Hindlimb muscle (tissue), 1 donor: ENCODE data around the gene NRBP1. TPM values are rescaled to one million over a fixed set of nuclear protein-coding genes. Genes with fewer than 3 reads are reported as not detected.

Experiments
- polyA plus RNA-seq: library from polyadenylated mRNA; unstranded; fragments of 120-200 nt; gene quantifications from one replicate; pipeline ENCODE4 v1.2.1, GENCODE V29; 2013; ENCODE audit not compliant: insufficient read length

NRBP1 gene
- polyA plus RNA-seq, 1 donor: 115 TPM

Other genes with a start within 250 kb of the NRBP1 start
- 83.7 TPM for gene ATRAID, start 216.6 kb upstream of the NRBP1 start, polyA plus RNA-seq
- gene SLC5A6, start 216.4 kb upstream of the NRBP1 start, polyA plus RNA-seq: 18.6 TPM
- gene CAD, start 211.3 kb upstream of the NRBP1 start, polyA plus RNA-seq: 28.0 TPM
- 2.8 TPM for gene SLC30A3, start 165.6 kb upstream of the NRBP1 start, polyA plus RNA-seq
- 0.34 TPM for gene DNAJC5G, start 153.2 kb upstream of the NRBP1 start, polyA plus RNA-seq
- gene TRIM54, start 146.2 kb upstream of the NRBP1 start, polyA plus RNA-seq: 128 TPM
- gene UCN, start 120.2 kb upstream of the NRBP1 start, polyA plus RNA-seq: 2.5 TPM
- 46.8 TPM for gene MPV17, start 105.5 kb upstream of the NRBP1 start, polyA plus RNA-seq
- 32.5 TPM for gene GTF3C2, start 71.9 kb upstream of the NRBP1 start, polyA plus RNA-seq
- 34.4 TPM for gene EIF2B4, start 58.3 kb upstream of the NRBP1 start, polyA plus RNA-seq
- 75.0 TPM for gene SNX17, start 58.0 kb upstream of the NRBP1 start, polyA plus RNA-seq
- gene ZNF513, start 47.9 kb upstream of the NRBP1 start, polyA plus RNA-seq: 15.4 TPM
- gene PPM1G, start 19.0 kb upstream of the NRBP1 start, polyA plus RNA-seq: 57.8 TPM
- 1.4 TPM for gene KRTCAP3, start 13.8 kb downstream of the NRBP1 start, polyA plus RNA-seq
- gene IFT172, start 61.1 kb downstream of the NRBP1 start, polyA plus RNA-seq: 27.5 TPM
- gene FNDC4, start 66.6 kb downstream of the NRBP1 start, polyA plus RNA-seq: 8.2 TPM
- gene GCKR, start 68.2 kb downstream of the NRBP1 start, polyA plus RNA-seq: 0.22 TPM
- 42.3 TPM for gene ZNF512, start 154.4 kb downstream of the NRBP1 start, polyA plus RNA-seq
- gene CCDC121, start 200.4 kb downstream of the NRBP1 start, polyA plus RNA-seq: 5.1 TPM
- 30.4 TPM for gene GPN1, start 200.4 kb downstream of the NRBP1 start, polyA plus RNA-seq
- 33.8 TPM for gene SUPT7L, start 235.0 kb downstream of the NRBP1 start, polyA plus RNA-seq
- 24.6 TPM for gene SLC4A1AP, start 235.3 kb downstream of the NRBP1 start, polyA plus RNA-seq